ENCODE results near the gene CCNE1.

CCNE1 gene

DNA sequence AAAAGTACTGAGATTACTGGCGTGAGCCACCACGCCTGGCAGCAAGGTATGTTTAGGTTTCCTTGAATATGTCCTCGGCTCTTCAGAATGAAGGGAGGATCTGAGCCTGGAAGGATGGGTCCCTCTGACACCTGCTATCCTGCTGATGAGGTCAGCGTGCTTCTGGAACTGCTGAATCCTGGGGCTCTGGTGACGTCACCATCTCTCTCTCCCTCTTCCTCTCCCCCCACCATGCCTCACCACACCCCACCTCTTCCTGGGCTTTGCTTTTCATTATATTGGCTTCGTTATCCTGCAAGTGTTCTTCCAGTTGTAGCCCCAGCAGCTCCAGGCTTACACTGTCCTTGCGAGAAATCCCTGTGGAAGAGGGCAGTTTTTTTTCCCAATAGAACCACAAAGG, 49.8 kb downstream of the CCNE1 start:
- no peak for DNase-seq (ENCODE audit: low read depth, low spot score)
- POLR2A ChIA-PET, result no interaction called here
- H3K4me3 ChIP-seq (ENCODE audit: low read depth, low read length), result no peak overlapping the region
- CTCF ChIA-PET, result interaction anchor here (0.7 to 1.1 kb wide), 2 partner anchors 13 to 251 kb away, joined by 3 to 4 read pairs; no protein-coding TSS in a partner anchor
- TF ChIP-seq, protein P1, sequence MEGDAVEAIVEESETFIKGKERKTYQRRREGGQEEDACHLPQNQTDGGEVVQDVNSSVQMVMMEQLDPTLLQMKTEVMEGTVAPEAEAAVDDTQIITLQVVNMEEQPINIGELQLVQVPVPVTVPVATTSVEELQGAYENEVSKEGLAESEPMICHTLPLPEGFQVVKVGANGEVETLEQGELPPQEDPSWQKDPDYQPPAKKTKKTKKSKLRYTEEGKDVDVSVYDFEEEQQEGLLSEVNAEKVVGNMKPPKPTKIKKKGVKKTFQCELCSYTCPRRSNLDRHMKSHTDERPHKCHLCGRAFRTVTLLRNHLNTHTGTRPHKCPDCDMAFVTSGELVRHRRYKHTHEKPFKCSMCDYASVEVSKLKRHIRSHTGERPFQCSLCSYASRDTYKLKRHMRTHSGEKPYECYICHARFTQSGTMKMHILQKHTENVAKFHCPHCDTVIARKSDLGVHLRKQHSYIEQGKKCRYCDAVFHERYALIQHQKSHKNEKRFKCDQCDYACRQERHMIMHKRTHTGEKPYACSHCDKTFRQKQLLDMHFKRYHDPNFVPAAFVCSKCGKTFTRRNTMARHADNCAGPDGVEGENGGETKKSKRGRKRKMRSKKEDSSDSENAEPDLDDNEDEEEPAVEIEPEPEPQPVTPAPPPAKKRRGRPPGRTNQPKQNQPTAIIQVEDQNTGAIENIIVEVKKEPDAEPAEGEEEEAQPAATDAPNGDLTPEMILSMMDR (IDR thresholded peaks at IDR 0.05; ENCODE audit: insufficient read depth, low read length, missing control alignments), result no peak

- TF ChIP-seq, protein P1 (IDR thresholded peaks at IDR 0.05; ENCODE audit: insufficient read depth, low read length, missing control alignments), result no peak
- H3K4me3 ChIP-seq (ENCODE audit: low read depth, low read length), result no peak overlapping the region
- POLR2A ChIA-PET, result no interaction called here
- no peak for DNase-seq (ENCODE audit: low read depth, low spot score)
- CTCF ChIA-PET, result interaction anchor here (1.7 kb wide), 1 partner anchor 106 kb away, joined by 7 read pairs; no protein-coding TSS in a partner anchor
These were observed 54.2 kb downstream of the CCNE1 start for GRCh38 chr19:29866011-29866410.

- ChIA-PET CTCF (interaction anchor here (1.6 kb wide), 2 partner anchors 10 to 25 kb away, joined by 3 to 7 read pairs; no protein-coding TSS in a partner anchor), POLR2A (no interaction called here)
- no peak for DNase-seq (ENCODE audit: low read depth, low spot score)
- TF ChIP-seq, protein P1 (IDR thresholded peaks at IDR 0.05; ENCODE audit: insufficient read depth, low read length, missing control alignments), result no peak
- H3K4me3 ChIP-seq (ENCODE audit: low read depth, low read length), result no peak overlapping the region
These were observed 56.2 kb downstream of the CCNE1 start for GRCh38 chr19:29867984-29868383.

GRCh38 chr19:29871143-29871542, 59.4 kb downstream of the CCNE1 start:
- TF ChIP-seq, protein P1 (IDR thresholded peaks at IDR 0.05; ENCODE audit: insufficient read depth, low read length, missing control alignments), result no peak
- no peak for DNase-seq (ENCODE audit: low read depth, low spot score)
- H3K4me3 ChIP-seq (ENCODE audit: low read depth, low read length), result no peak overlapping the region
- ChIA-PET CTCF (interaction anchor here (0.7 to 5.4 kb wide), 7 partner anchors 11 to 194 kb away, joined by 3 to 82 read pairs (median 3); no protein-coding TSS in a partner anchor), POLR2A (no interaction called here)

GRCh38 chr19:29872224-29872731, 60.5 kb downstream of the CCNE1 start:
- ChIA-PET POLR2A (interaction anchor here (0.6 kb wide), 1 partner anchor 38 kb away, joined by 3 read pairs; no protein-coding TSS in a partner anchor), CTCF (interaction anchor here (0.8 to 5.4 kb wide), 12 partner anchors 9 to 261 kb away, joined by 3 to 82 read pairs (median 5); no protein-coding TSS in a partner anchor)
- H3K4me3 ChIP-seq (ENCODE audit: low read depth, low read length), result no peak overlapping the region
- no peak for DNase-seq (ENCODE audit: low read depth, low spot score)
- TF ChIP-seq, protein P1 (IDR thresholded peaks at IDR 0.05; ENCODE audit: insufficient read depth, low read length, missing control alignments), result no peak

- TF ChIP-seq, protein P1 (IDR thresholded peaks at IDR 0.05; ENCODE audit: insufficient read depth, low read length, missing control alignments), result peak; percentile 85
- ChIA-PET CTCF (interaction anchor here (0.7 to 5.4 kb wide), 24 partner anchors 10 to 262 kb away, joined by 3 to 82 read pairs (median 5); no protein-coding TSS in a partner anchor), POLR2A (interaction anchor here (0.6 kb wide), 1 partner anchor 39 kb away, joined by 3 read pairs; no protein-coding TSS in a partner anchor)
- peak overlapping the region; percentile 43 for H3K4me3 ChIP-seq (ENCODE audit: low read depth, low read length)
- DNase-seq (ENCODE audit: low read depth, low spot score), result no peak
These were observed 61.4 kb downstream of the CCNE1 start for GRCh38 chr19:29873024-29873800.

All from AG04449 (cell line).